CD14-positive monocyte (primary cell): ENCODE measurements around the gene COL13A1. TPM values are rescaled to one million over a fixed set of nuclear protein-coding genes. Genes with fewer than 3 reads are reported as not detected.

Experiments
- DNase-seq, 3 donors: peaks; one replicate each; pipeline ENCODE4 v3.0.0-alpha.2; 2011 to 2022
- H2AFZ ChIP-seq: 2 replicates; pipeline ENCODE4 v1.6.0; 2012; ENCODE audit warnings: mild to moderate bottlenecking, low read depth, low read length, inconsistent platforms; ENCODE audit not compliant: insufficient read depth, poor library complexity, severe bottlenecking
- H3K27ac ChIP-seq, 2 donors: 1 replicate in 1 of 2; 2 replicates in 1 of 2; pipeline ENCODE4 v1.5.1; 2012 to 2013; ENCODE audit warnings: low read length in 2 of 2, control low read depth in 1 of 2, inconsistent platforms in 1 of 2, low read depth in 1 of 2, mild to moderate bottlenecking in 1 of 2
- H3K27me3 ChIP-seq, 2 donors: one replicate each; pipeline versions ENCODE4 v1.6.0 to v1.6.1; 2011 to 2013; ENCODE audit warnings: low read length in 2 of 2; ENCODE audit not compliant: control insufficient read depth in 2 of 2, insufficient read depth in 2 of 2
- H3K36me3 ChIP-seq, 2 donors: replicated peaks in 1 of 2; 1 replicate in 1 of 2; 2 replicates in 1 of 2; pipeline versions ENCODE4 v1.5.1 to v1.6.1; 2012 to 2013; ENCODE audit warnings: low read length in 2 of 2, control low read depth in 1 of 2, inconsistent platforms in 1 of 2, mild to moderate bottlenecking in 1 of 2; ENCODE audit not compliant: insufficient read depth in 2 of 2, control insufficient read depth in 1 of 2
- H3K4me1 ChIP-seq, 2 donors: 1 replicate in 1 of 2; 2 replicates in 1 of 2; pipeline versions ENCODE4 v1.5.1 to v1.6.1; 2012 to 2013; ENCODE audit warnings: low read length in 2 of 2, control low read depth in 1 of 2, inconsistent platforms in 1 of 2, mild to moderate bottlenecking in 1 of 2, moderate library complexity in 1 of 2; ENCODE audit not compliant: insufficient read depth in 2 of 2, control insufficient read depth in 1 of 2
- H3K4me2 ChIP-seq: replicated peaks from 2 replicates; pipeline ENCODE3; 2012; ENCODE audit warnings: low read length, moderate library complexity, mild to moderate bottlenecking; ENCODE audit not compliant: poor library complexity, severe bottlenecking; ENCODE audit errors: extremely low read depth
- H3K4me3 ChIP-seq, 3 experiments: fragments of 200-600 bp in 1 of 3; sonication (generic) in 1 of 3; replicated peaks in 1 of 3; 1 replicate in 2 of 3; 2 replicates in 1 of 3; pipeline ENCODE4 v1.5.1; 2011 to 2013; ENCODE audit warnings: low read length in 3 of 3, mild to moderate bottlenecking in 3 of 3, control low read depth in 2 of 3, low read depth in 2 of 3, inconsistent platforms in 1 of 3, moderate library complexity in 1 of 3
- H3K79me2 ChIP-seq: 2 replicates; pipeline ENCODE4 v1.6.0; 2012; ENCODE audit warnings: mild to moderate bottlenecking, control low read depth, inconsistent platforms, low read length, moderate library complexity; ENCODE audit not compliant: insufficient read depth
- H3K9ac ChIP-seq: 2 replicates; pipeline ENCODE4 v1.6.0; 2017; ENCODE audit warnings: low read length, mild to moderate bottlenecking; ENCODE audit not compliant: insufficient read depth, poor library complexity, severe bottlenecking
- H3K9me3 ChIP-seq, 2 donors: replicated peaks in 1 of 2; 1 replicate in 1 of 2; 2 replicates in 1 of 2; pipeline versions ENCODE4 v1.5.1 to v1.6.1; 2012 to 2013; ENCODE audit warnings: low read length in 2 of 2, control low read depth in 1 of 2; ENCODE audit not compliant: control insufficient read depth in 1 of 2, insufficient read depth in 1 of 2
- H4K20me1 ChIP-seq: 2 replicates; pipeline ENCODE4 v1.6.0; 2012; ENCODE audit warnings: mild to moderate bottlenecking, low read length, control low read depth, moderate library complexity; ENCODE audit not compliant: insufficient read depth
- H3K27ac Mint-ChIP-seq, 7 donors: one replicate each; pipeline ENCODE4 v1.8.0; 2020; ENCODE audit warnings: mild to moderate bottlenecking in 7 of 7, mixed read lengths in 7 of 7, moderate library complexity in 6 of 7, inconsistent platforms in 2 of 7
- H3K27me3 Mint-ChIP-seq, 3 donors: one replicate each; pipeline ENCODE4 v1.8.0; 2021 to 2022; ENCODE audit warnings: low read depth in 3 of 3, mild to moderate bottlenecking in 3 of 3, mixed read lengths in 3 of 3, moderate library complexity in 3 of 3, inconsistent platforms in 1 of 3
- H3K36me3 Mint-ChIP-seq, 2 donors: one replicate each; pipeline ENCODE4 v1.8.0; 2020; ENCODE audit warnings: mixed read lengths in 2 of 2, inconsistent platforms in 1 of 2, mild to moderate bottlenecking in 1 of 2
- H3K4me1 Mint-ChIP-seq: one replicate; pipeline ENCODE4 v1.8.0; 2020; ENCODE audit warnings: mild to moderate bottlenecking, mixed read lengths
- H3K4me3 Mint-ChIP-seq, 2 donors: one replicate each; pipeline ENCODE4 v1.8.0; 2020; ENCODE audit warnings: mild to moderate bottlenecking in 2 of 2, mixed read lengths in 2 of 2, moderate library complexity in 1 of 2
- H3K9me3 Mint-ChIP-seq, 7 donors: one replicate each; pipeline ENCODE4 v1.8.0; 2020 to 2022; ENCODE audit warnings: mixed read lengths in 7 of 7, mild to moderate bottlenecking in 6 of 7, moderate library complexity in 6 of 7, inconsistent platforms in 2 of 7
- CTCF ChIP-seq: fragments of 200-600 bp; IDR thresholded peaks from one replicate; pipeline ENCODE4 v1.8.0; 2022; ENCODE audit warnings: antibody characterized with exemption, mild to moderate bottlenecking
- WGBS: methylation state at CpG from one replicate; pipeline ENCODE4 v1.1.5; 2013; ENCODE audit warnings: missing lambda C conversion rate; ENCODE audit not compliant: insufficient coverage; 5-methylcytosine and 5-hydroxymethylcytosine counted together
- intact Hi-C, 2 donors: fragments of 100-400 bp; cut with micrococcal nuclease; formaldehyde crosslinking; loops; one replicate each; pipeline versions ENCODE4 v1.15.0 to v1.15.1; 2023
- polyA plus RNA-seq, 3 donors: library from polyadenylated mRNA; depleted of rRNA in 1 of 3; unstranded in 2 of 3; stranded (reverse) in 1 of 3; fragments of 300-500 nt in 2 of 3; fragments of >200 nt in 1 of 3; fragmentation: Illumina TruSeq in 2 of 3; gene quantifications; 1 replicate in 2 of 3; 2 replicates in 1 of 3; pipeline ENCODE4 v1.2.3, GENCODE V29; 2012 to 2021

COL13A1 gene
- polyA plus RNA-seq, 3 donors = not detected

- Mint-ChIP-seq H3K4me3 (no peak overlapping the region), H3K27ac (no peak overlapping the region), H3K36me3 (no peaks in the 10 kb centered on the region), H3K4me1 (no peaks in the 10 kb centered on the region), H3K27me3 (peaks cover 5 to 15% (median 6%) of the 10 kb centered on the region in 3 donors), H3K9me3 (peaks cover 0 to 2% (median 0%) of the 10 kb centered on the region in 7 donors)
- Histone ChIP-seq H3K4me3 (no peak overlapping the region), H3K4me2 (no peak overlapping the region), H3K79me2 (no peaks in the 10 kb centered on the region), H3K4me1 (no peaks in the 10 kb centered on the region), H3K9me3 (no peaks in the 10 kb centered on the region), H3K9ac (no peak overlapping the region), H3K27me3 (no peaks in the 10 kb centered on the region), H4K20me1 (no peaks in the 10 kb centered on the region), H2AFZ (no peak overlapping the region), H3K36me3 (no peaks in the 10 kb centered on the region), H3K27ac (no peak overlapping the region)
- TF ChIP-seq CTCF = no peak
- no peak for DNase-seq
- intact Hi-C loops = no loop called here
- WGBS = 42% methylated on average over 2 of the region's 7 CpGs
These were observed 59.8 kb downstream of the COL13A1 start for GRCh38 chr10:69861251-69862240.

GRCh38 chr10:69862882-69863530, 61.3 kb downstream of the COL13A1 start:
- no peaks in the 10 kb centered on the region for H3K27me3 ChIP-seq
- no peak overlapping the region for H3K9ac ChIP-seq
- no peak overlapping the region for H3K4me3 ChIP-seq
- no peaks in the 10 kb centered on the region for H3K9me3 ChIP-seq
- Mint-ChIP-seq H3K4me1 (no peaks in the 10 kb centered on the region), H3K27me3 (peaks cover 4 to 12% (median 4%) of the 10 kb centered on the region in 3 donors), H3K36me3 (no peaks in the 10 kb centered on the region), H3K27ac (no peak overlapping the region), H3K9me3 (peaks cover 0 to 3% (median 0%) of the 10 kb centered on the region in 7 donors), H3K4me3 (no peak overlapping the region)
- H2AFZ ChIP-seq = no peak overlapping the region
- no peaks in the 10 kb centered on the region for H3K79me2 ChIP-seq
- H3K4me1 ChIP-seq = no peaks in the 10 kb centered on the region
- no peaks in the 10 kb centered on the region for H3K36me3 ChIP-seq
- no peak for DNase-seq
- H3K27ac ChIP-seq = no peak overlapping the region
- no peak overlapping the region for H3K4me2 ChIP-seq
- 95% methylated on average over 15 of the region's 16 CpGs for WGBS
- no peak for TF ChIP-seq CTCF
- H4K20me1 ChIP-seq = no peaks in the 10 kb centered on the region
- intact Hi-C loops = no loop called here
